Measurements from ENCODE around the gene C1orf226. TPM values are rescaled to one million over a fixed set of nuclear protein-coding genes. Genes with fewer than 3 reads are reported as not detected.

C1orf226 gene
- total and polyA plus RNA-seq, 9 of the 15 experiments (the other 6 are each of a cell fraction or from before 2014, with no cell fraction given), result 0.10 to 1.4 (median 0.47) TPM

GRCh38 chr1:162372159-162373071 lies 9.1 kb upstream of the C1orf226 start (continued):
- no peak for TF ChIP-seq ZBTB5 (IDR thresholded peaks at IDR 0.05)
- TF ChIP-seq RUNX1 (IDR thresholded peaks at IDR 0.05; ENCODE audit: low read depth), result peak; percentile 98
- TF ChIP-seq HNRNPL (IDR thresholded peaks at IDR 0.05; ENCODE audit: low read depth, low read length), result no peak
- no peak for TF ChIP-seq BRCA1 (IDR thresholded peaks at IDR 0.05)
- TF ChIP-seq BRCA1 (CRISPR knock-in tag; IDR thresholded peaks at IDR 0.05), result no peak
- no peak for TF ChIP-seq ZFX (CRISPR knock-in tag; IDR thresholded peaks at IDR 0.05)
- TF ChIP-seq, protein P1, sequence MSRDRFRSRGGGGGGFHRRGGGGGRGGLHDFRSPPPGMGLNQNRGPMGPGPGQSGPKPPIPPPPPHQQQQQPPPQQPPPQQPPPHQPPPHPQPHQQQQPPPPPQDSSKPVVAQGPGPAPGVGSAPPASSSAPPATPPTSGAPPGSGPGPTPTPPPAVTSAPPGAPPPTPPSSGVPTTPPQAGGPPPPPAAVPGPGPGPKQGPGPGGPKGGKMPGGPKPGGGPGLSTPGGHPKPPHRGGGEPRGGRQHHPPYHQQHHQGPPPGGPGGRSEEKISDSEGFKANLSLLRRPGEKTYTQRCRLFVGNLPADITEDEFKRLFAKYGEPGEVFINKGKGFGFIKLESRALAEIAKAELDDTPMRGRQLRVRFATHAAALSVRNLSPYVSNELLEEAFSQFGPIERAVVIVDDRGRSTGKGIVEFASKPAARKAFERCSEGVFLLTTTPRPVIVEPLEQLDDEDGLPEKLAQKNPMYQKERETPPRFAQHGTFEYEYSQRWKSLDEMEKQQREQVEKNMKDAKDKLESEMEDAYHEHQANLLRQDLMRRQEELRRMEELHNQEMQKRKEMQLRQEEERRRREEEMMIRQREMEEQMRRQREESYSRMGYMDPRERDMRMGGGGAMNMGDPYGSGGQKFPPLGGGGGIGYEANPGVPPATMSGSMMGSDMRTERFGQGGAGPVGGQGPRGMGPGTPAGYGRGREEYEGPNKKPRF (IDR thresholded peaks at IDR 0.05; ENCODE audit: low read depth, low read length), result no peak
- TF ChIP-seq ZNF134 (CRISPR knock-in tag; conservative IDR thresholded peaks at IDR 0.05), result 0 out of 2 replicates have a peak, but pooled peaks have one; percentile 35
- no peak for TF ChIP-seq MYBL2 (IDR thresholded peaks at IDR 0.05; ENCODE audit: low read depth)
- no peak for TF ChIP-seq MYBL2 (CRISPR knock-in tag; IDR thresholded peaks at IDR 0.05; ENCODE audit: borderline replicate concordance)
- 0 out of 2 replicates have a peak, but pooled peaks have one; percentile 24 for TF ChIP-seq ZNF354B (CRISPR knock-in tag; IDR thresholded peaks at IDR 0.05)
- TF ChIP-seq SIX5 (IDR thresholded peaks at IDR 0.05; ENCODE audit: borderline replicate concordance in 1 of 2, insufficient read depth in 1 of 2, low read depth in 1 of 2, low read length in 2 of 2), result no peak
- no peak for TF ChIP-seq SMARCA5 (IDR thresholded peaks at IDR 0.05)
- peak; percentile 68; the same call in 1 of the 2 replicates for TF ChIP-seq GATAD2A (IDR thresholded peaks at IDR 0.05)
- TF ChIP-seq POLR3G (IDR thresholded peaks at IDR 0.05; ENCODE audit: extremely low read depth, insufficient read length, insufficient replicate concordance), result no peak
- TF ChIP-seq ZNF3 (CRISPR knock-in tag; IDR thresholded peaks at IDR 0.05), result no peak
- TF ChIP-seq GTF2F1 (IDR thresholded peaks at IDR 0.05; ENCODE audit: low read depth, low read length), result no peak
- peak; percentile 67 for TF ChIP-seq DMBX1 (CRISPR knock-in tag; IDR thresholded peaks at IDR 0.05; ENCODE audit: borderline replicate concordance)
- TF ChIP-seq CHD2 (IDR thresholded peaks at IDR 0.05; ENCODE audit: low read depth, low read length), result no peak
- no peak for TF ChIP-seq ZNF584 (CRISPR knock-in tag; IDR thresholded peaks at IDR 0.05; ENCODE audit: low read depth)
- TF ChIP-seq CREB3 (tag; conservative IDR thresholded peaks at IDR 0.05; ENCODE audit: low read depth), result no peak
- TF ChIP-seq MEIS2 (IDR thresholded peaks at IDR 0.05; ENCODE audit: partially characterized antibody), result no peak
- peak; percentile 97 for TF ChIP-seq PML (IDR thresholded peaks at IDR 0.05; ENCODE audit: low read length)
- TF ChIP-seq PYGO2 (tag; IDR thresholded peaks at IDR 0.05), result no peak
- no peak for TF ChIP-seq TSC22D4 (tag; IDR thresholded peaks at IDR 0.05)
- no peak for TF ChIP-seq ZBTB8A (IDR thresholded peaks at IDR 0.05; ENCODE audit: partially characterized antibody)
